Activated CD4-positive, alpha-beta T cell treated with anti-CD3 and anti-CD28 coated beads, Interleukin-2, Interleukin-6, amounts not matched to agents 100 ng/mL and 50 ng/mL, durations not matched to agents 16 hours and 8 hours (primary cell): Measurements from ENCODE around the gene AGPAT4.
A peak's percentile ranks its signal among the peaks of the same experiment; 100 is the strongest.
"Not testable (repeated sequence)": the region's sequence is repeated elsewhere in the genome, so short reads cannot be mapped to it uniquely, and the experiment has no call there.

Experiments
- DNase-seq: peaks from one replicate; pipeline ENCODE4 v3.0.0-alpha.2; 2020

The AGPAT4 gene

GRCh38 chr6:161136655-161137054, 137.2 kb downstream of the AGPAT4 start:
- no peak for DNase-seq

- DNase-seq, result no peak
Observed at GRCh38 chr6:161135695-161136591, 137.9 kb downstream of the AGPAT4 start.

- DNase-seq, result no peak
Observed at GRCh38 chr6:161134550-161135298, 139.1 kb downstream of the AGPAT4 start.

GRCh38 chr6:161133963-161134362, 139.9 kb downstream of the AGPAT4 start:
- DNase-seq, result no peak

- DNase-seq, result no peak
Observed at GRCh38 chr6:161132384-161132783, 141.5 kb downstream of the AGPAT4 start.

GRCh38 chr6:161130967-161131766, 142.7 kb downstream of the AGPAT4 start:
- no peak for DNase-seq

- no peak for DNase-seq
Observed at GRCh38 chr6:161130541-161130940, 143.3 kb downstream of the AGPAT4 start.

- DNase-seq, result peak; percentile 24
Observed at GRCh38 chr6:161128680-161129196, 145.1 kb downstream of the AGPAT4 start.

- DNase-seq, result no peak
Observed at GRCh38 chr6:161128230-161128629, 145.6 kb downstream of the AGPAT4 start.

- DNase-seq, result no peak
Observed at GRCh38 chr6:161127071-161127740, 146.7 kb downstream of the AGPAT4 start.

GRCh38 chr6:161125591-161125990, 148.3 kb downstream of the AGPAT4 start:
- no peak for DNase-seq

- DNase-seq, result not testable (repeated sequence)
Observed at GRCh38 chr6:161123319-161123718, 150.5 kb downstream of the AGPAT4 start.

GRCh38 chr6:161117942-161118341, 155.9 kb downstream of the AGPAT4 start:
- DNase-seq, result no peak

GRCh38 chr6:161117308-161117707, 156.6 kb downstream of the AGPAT4 start:
- DNase-seq, result no peak

GRCh38 chr6:161116554-161116953, 157.3 kb downstream of the AGPAT4 start:
- no peak for DNase-seq

GRCh38 chr6:161115468-161115867, 158.4 kb downstream of the AGPAT4 start:
- DNase-seq, result peak; percentile 8

- DNase-seq, result peak; percentile 44
Observed at GRCh38 chr6:161111261-161111660, 162.6 kb downstream of the AGPAT4 start.

- DNase-seq, result no peak
Observed at GRCh38 chr6:161110028-161110779, 163.7 kb downstream of the AGPAT4 start.

GRCh38 chr6:161109366-161109765, 164.5 kb downstream of the AGPAT4 start:
- no peak for DNase-seq

- no peak for DNase-seq
Observed at GRCh38 chr6:161108916-161109315, 164.9 kb downstream of the AGPAT4 start.
